Suppressor macrophage treated with lipopolysaccharide for 4 hours (primary cell): ENCODE measurements around the gene LRRK1.
"Not testable (repeated sequence)": the region's sequence is repeated elsewhere in the genome, so short reads cannot be mapped to it uniquely, and the experiment has no call there.

Source experiments
- DNase-seq: peaks from one replicate; pipeline ENCODE4 v3.0.0-alpha.2; 2020

LRRK1 gene

GRCh38 chr15:101063212-101063611 is 144.1 kb downstream of the LRRK1 start:
- DNase-seq: no peak

GRCh38 chr15:101063891-101064794 is 145.0 kb downstream of the LRRK1 start:
- no peak for DNase-seq

GRCh38 chr15:101064795-101065569 is 145.8 kb downstream of the LRRK1 start:
- DNase-seq: no peak

- no peak for DNase-seq
Observed at GRCh38 chr15:101065570-101066221, 146.5 kb downstream of the LRRK1 start.

- DNase-seq: no peak
Observed at GRCh38 chr15:101066501-101067408, 147.6 kb downstream of the LRRK1 start.

- DNase-seq: no peak
Observed at GRCh38 chr15:101067660-101068522, 148.7 kb downstream of the LRRK1 start.

- no peak for DNase-seq
Observed at GRCh38 chr15:101068523-101068960, 149.4 kb downstream of the LRRK1 start.

GRCh38 chr15:101068961-101069653 is 149.9 kb downstream of the LRRK1 start:
- DNase-seq: peak; percentile 11

- DNase-seq: no peak
Observed at GRCh38 chr15:101069654-101069973, 150.5 kb downstream of the LRRK1 start.

- no peak for DNase-seq
Observed at GRCh38 chr15:101070024-101070423, 150.9 kb downstream of the LRRK1 start.

- DNase-seq: peak; percentile 80
Observed at GRCh38 chr15:101070502-101071273, 151.5 kb downstream of the LRRK1 start.

- DNase-seq: no peak
Observed at GRCh38 chr15:101071651-101072050, 152.5 kb downstream of the LRRK1 start.

- DNase-seq: not testable (repeated sequence)
Observed at GRCh38 chr15:101072235-101072634, 153.1 kb downstream of the LRRK1 start.

GRCh38 chr15:101077806-101078668 is 158.9 kb downstream of the LRRK1 start:
- not testable (repeated sequence) for DNase-seq

- no peak for DNase-seq
Observed at GRCh38 chr15:101078669-101079323, 159.6 kb downstream of the LRRK1 start.

- no peak for DNase-seq
Observed at GRCh38 chr15:101081900-101082299, 162.7 kb downstream of the LRRK1 start.

GRCh38 chr15:101083336-101084045 is 164.3 kb downstream of the LRRK1 start:
- no peak for DNase-seq

GRCh38 chr15:101084801-101085200 is 165.6 kb downstream of the LRRK1 start:
- no peak for DNase-seq
